Measurements from ENCODE around the gene LST1.
"Not testable (repeated sequence)": the region's sequence is repeated elsewhere in the genome, so short reads cannot be mapped to it uniquely, and the experiment has no call there.

LST1 gene

DNA sequence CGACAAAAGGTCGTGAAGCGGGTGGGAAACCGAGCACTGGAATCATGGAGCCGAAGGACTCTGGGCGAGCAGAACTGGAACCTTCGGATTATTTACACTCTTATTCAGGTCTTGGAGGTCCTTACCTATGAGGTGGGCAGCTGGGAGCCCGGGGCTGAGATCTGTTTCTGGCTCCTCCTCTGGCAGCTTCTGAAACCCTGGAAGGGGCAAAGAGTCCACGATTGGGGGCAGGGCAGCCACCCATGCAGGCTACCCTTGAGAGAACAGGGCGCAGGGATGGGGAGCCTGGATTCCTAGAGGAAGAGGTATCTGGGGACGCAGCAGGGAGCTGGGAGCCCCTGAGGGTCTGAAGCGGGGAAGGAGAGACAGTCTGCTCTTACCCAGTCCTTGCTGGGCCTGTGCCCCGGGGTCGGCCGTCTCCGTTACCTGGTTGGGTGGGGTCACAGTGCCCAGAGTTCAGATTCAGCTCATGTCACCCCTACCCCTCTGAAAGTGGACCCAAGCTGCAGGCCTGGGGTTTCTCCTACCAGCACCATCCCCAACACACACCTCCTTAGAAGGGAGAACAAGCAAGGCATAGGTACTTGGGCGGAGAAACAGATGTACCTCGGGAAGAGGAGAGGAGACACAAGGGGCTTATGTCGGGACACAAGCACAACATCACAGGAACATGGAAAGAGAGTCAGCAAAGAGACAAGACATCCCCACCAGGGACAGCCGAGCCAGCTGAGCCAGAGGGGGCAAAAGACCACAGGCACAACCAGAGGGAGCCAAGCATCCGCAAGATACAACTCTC is 4.4 kb upstream of the LST1 start:
- DNase-seq, result no peak

DNA sequence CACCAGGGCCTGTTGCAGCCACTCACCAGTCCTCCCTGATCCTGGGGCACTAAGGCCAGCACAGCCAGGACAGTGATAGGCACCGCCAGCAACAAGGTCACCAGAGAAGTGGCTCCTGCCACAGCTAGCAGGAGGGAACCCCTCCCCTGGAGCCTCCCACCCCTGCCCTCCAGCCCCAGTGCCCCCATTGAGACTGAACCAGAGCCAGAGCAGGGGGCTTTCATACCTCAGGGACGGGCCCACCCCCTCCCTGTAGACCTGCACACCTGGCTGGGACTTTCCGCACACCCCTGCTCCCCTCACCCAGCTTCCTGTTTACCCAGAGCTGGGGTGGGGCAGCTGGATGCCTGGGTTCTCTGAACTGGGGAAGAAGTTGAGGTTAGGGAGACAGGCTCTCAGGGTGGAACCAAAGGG is 3.8 kb upstream of the LST1 start, which contains the start of gene LTB:
Gene LTB, minus strand, starts transcription at position 195 of the 414 bp plus-strand sequence. Its CDS starts 7 bp downstream, at position 188.
- DNase-seq, result peak; percentile 82 to 83

DNA sequence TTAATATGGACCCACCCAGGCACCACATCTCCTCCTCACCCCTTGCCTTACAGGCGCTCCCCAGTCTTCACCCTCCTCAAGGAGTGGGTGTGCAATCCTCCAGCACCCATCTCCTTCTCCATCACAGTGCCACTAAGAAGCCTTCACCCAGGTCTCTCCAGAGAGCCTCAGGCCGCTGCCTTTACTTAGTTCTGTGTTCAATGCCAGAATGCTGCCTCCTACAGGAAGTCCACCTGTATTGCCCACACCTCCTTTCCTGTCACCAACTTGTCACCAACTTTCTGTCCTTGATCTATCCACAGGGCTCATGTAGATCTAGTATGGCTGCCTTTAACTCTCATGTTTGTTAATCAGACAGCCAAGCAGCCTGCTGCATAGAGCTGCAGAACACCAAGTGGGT is 586 bp upstream of the LST1 start:
- peak; percentile 63 to 70 for DNase-seq

DNA sequence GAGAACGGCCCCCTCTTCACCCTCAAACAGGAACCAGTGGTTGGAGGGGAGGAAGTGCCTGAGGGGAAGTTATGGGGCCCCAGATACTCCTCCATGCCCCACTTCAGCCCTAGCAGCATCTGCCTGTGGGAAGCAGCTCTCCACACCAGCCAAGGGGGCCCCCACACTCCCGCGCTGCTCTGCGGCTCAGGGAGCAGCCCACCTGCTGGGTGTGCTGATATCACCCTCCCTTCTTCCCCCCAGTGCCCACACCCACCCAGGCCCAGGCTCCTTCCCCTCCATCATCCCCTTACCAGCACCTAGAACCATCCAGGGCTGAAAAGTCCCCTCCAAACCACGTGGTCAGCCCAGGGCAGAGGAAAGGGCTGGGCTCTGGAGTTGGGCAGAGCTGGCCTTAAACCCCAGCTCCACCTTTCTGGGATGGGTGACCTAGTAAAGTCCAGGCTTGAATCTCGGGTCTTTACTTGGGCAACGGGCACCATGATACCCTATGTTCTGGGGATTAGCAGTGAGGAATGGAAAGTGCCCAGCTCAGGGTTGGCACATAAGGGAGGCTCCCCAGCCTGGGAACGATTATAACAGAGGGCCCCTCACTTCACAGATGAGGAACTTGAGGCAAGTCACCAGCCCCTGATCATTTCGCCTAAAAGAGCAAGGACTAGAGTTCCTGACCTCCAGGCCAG is 663 bp downstream of the LST1 start:
- DNase-seq, result peak; percentile 54 to 57

DNA sequence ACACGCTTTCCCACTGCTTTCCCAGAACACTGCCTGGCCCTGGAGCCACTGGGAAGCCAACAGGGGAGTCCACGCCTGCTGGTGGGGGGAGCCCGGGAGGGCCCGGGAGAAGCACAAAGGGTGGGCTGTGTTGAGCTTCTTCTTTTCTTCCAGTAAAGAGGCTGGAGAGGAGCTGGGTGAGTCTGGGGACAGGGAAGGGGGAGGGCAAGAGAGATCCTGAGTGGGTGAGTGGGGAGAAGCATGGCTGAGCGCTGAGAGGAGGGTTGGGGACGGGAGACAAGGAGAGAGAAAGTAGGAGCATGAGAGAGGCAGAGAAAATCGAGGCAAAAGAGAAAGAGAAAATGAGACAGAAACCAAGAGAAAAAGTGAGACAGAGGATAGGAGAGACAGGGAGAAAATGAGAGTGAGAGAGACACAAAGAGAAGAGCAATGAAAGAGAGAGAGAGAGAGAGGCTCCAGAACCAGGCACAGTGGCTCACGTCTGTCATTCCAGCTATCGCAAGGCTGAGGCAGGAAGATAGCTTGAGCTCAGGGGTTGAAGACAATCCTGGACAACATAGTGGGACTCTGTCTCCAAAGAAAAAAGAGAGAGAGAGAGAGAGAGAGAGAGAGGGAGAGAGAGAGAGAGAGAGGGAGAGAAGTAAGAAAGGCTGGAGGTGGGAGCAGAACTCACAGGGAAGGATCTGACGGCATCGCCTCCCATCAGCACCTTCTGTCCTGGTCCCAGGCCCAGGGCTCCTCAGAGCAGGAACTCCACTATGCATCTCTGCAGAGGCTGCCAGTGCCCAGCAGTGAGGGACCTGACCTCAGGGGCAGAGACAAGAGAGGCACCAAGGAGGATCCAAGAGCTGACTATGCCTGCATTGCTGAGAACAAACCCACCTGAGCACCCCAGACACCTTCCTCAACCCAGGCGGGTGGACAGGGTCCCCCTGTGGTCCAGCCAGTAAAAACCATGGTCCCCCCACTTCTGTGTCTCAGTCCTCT is 2.0 kb downstream of the LST1 start:
- no peak for DNase-seq

DNA sequence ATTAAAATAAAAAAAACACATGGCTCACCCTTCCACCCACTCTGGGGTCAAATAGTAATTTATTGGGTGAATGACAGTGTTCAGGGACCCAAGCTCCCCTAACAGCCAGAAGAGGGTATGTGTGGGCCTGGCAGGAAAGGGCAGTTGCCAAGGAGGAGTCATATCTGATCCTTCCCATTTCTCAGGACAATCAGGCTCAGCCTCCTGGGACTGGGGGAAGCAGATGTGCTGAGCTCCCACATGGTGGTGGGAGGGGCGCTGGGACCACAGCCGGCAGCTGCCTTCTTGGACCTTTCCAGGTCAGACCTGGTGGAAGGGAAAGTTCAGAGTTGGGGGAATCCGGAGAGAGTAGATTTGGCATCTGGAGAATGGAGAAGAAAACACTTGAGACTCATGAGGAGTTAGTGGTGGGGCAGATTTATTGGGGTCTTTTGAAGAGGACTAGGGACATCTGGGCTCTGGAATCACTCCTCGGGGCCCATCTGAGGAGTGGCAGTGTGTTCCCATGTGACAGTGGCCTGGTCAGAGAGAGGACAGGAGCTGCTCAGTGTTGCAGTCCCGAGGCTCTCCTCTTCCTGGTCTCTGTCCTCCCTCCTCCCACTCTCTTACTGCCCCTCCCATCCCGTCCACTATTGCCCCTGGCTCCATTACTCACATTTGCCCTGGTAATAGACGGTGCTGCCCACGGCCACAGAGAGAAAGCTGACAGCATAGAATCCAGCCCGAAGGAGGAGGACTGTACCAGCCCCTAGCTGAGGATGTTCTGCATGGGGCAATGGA is 3.0 kb downstream of the LST1 start:
- no peak for DNase-seq

DNA sequence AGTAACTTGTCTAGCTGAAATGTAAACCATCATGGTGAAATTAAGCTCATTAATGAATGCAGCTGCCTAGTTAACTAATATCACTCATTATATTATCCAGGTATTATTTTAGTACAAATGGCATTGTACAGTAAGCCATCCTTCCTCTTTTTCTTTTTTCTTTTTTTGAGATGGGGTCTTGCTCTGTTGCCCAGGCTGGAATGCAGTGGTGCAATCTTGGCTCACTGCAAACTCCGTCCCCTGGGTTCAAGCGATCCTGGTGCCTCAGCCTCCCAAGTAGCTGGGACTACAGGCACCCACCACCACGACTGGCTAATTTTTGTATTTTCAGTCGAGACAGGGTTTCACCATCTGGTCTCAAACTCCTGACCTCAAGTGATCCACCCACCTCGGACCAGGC is 4.6 kb downstream of the LST1 start:
- DNase-seq, result not testable (repeated sequence)

DNA sequence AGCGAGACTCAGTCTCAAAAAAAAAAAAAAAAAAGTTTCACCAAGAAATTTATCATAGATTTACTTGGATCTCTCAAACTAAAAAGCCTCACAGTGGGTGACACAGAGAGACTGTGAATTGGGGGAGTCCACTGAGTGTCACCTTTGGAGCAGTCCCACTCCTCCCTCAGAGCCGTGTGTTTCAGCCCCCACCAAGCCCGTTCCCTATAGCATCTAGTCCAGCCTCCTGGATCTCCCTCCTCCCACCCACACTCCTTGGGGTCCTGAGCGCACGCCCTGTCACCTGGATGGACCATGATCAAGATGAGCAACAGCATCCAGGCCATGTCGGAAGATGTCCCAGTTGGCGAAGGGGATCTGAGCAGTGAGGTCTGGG is 6.3 kb downstream of the LST1 start:
- no peak for DNase-seq

DNA sequence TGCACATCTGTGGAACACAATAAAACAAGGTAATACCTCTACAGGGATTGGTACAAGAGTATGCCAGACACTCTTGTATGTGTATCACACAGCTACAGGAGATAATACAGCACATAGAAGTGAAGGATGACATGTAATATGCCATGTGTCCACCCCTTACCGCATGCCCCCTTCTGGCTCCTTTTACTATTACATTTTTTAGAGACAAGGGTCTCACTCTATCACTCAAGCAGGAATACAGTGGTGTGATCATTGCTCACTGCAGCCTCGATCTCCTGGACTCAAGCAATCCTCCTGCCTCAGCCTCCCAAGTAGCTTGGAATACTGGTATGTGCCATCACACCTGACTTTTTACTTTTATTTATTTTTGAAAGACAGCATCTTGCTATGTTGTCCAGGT is 10.9 kb downstream of the LST1 start:
- peak; percentile 59 to 83 for DNase-seq

DNA sequence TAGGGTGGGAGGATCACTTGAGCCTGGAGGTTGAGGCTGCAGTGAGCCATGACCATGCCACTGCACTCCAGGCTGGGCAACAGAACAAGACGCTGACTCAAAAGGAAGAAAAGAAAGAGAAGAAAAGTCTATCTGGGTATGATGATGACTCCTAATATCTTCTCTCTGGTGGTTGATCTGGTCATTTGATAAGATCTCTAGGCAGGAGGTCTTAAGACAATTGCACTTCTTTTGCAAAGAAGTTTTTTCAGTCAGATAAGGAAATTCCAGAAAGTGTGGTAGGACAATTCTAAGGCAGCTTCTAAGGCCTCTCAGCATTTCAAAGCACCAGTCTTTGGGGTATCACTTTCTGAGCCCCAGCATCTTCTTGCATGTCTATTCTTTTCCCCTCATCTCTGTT is 21.2 kb downstream of the LST1 start:
- no peak for DNase-seq

DNA sequence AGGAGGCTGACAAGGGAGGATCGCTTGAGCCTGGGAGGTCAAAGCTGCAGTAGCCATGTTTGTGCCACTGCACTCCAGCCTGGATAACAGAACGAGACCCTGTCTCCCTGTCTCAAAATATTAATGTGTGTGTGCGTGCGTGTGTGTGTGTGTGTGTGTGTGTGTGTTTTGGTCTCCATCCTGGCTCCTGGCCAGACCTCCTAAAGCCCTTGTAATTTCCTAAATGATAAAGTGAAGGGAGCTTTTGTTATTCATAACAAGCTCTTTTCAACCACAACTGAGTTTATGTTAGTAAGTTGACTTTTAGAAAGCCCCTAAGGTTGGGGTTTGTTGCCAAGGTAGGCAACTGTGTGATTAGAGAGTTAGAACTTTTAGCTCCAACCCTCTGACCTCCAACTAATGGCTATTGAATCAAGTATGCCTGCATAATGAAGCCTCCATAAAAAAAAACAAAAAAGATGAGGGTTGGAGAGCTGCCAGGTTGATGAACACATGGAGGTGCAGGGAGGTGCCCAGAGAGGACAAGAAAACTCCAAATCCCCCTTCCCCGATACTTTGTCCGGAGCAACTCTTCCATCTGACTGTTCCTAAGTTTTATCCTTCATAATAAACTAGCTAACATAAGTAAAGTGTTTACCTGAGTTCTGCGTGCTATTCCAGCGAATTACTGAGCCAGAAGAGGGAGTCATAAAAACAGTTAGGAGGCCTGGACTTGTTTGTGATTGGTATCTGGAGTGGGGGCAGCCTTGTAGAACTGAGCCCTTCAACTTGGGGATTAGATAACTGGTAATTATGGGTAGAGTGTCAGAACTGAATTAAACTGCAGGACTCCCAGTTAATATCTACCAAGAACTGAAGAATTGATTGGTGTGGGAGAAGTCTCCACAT is 23.7 kb downstream of the LST1 start:
- DNase-seq, result no peak

DNA sequence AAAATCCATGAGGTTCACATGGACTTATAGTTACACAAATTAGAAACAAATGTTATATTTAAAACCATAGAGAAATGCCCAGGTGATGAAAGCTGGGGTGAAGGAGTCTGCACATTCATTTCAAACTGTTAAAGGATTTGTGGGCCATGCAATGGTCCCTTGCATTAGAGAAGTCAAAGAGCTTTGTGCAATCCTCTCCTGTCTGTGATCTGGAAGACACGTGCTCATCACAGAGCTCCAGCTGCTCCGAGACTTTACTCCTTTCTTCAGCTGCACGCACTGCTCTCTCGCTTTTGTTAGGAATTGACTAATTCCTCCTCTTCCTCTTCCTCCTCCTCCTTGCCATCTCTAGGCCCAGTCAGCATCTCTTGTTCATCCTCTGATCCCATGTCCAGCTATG is 24.9 kb downstream of the LST1 start:
- DNase-seq, result no peak

DNA sequence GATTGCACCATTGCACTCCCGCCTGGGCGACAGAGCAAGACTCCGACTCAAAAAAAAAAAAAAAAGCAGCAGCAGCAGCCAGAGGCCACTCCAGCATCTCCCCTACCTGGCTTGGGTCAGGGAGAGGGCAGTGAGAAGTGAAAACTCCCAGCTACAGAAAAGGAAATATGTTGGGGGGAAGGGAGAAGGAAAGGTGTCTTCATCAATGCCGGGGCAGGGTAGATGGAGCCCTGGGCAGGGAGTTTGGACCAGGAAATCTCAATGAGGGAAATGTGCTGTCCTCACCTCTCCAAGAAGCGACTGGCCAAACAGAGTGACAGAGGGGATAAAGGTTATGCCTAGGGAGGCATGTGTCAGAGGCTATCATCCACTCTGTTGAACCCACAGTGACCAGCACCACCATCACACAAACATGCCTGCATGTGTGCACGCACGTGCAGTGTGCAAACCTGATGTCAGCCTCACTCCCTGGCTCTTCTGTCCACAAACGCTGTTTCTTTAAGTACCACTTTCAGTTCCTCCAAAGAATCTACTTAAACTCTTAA is 28.1 kb downstream of the LST1 start:
- peak in 1 of 2 donors; percentile 37 for DNase-seq

DNA sequence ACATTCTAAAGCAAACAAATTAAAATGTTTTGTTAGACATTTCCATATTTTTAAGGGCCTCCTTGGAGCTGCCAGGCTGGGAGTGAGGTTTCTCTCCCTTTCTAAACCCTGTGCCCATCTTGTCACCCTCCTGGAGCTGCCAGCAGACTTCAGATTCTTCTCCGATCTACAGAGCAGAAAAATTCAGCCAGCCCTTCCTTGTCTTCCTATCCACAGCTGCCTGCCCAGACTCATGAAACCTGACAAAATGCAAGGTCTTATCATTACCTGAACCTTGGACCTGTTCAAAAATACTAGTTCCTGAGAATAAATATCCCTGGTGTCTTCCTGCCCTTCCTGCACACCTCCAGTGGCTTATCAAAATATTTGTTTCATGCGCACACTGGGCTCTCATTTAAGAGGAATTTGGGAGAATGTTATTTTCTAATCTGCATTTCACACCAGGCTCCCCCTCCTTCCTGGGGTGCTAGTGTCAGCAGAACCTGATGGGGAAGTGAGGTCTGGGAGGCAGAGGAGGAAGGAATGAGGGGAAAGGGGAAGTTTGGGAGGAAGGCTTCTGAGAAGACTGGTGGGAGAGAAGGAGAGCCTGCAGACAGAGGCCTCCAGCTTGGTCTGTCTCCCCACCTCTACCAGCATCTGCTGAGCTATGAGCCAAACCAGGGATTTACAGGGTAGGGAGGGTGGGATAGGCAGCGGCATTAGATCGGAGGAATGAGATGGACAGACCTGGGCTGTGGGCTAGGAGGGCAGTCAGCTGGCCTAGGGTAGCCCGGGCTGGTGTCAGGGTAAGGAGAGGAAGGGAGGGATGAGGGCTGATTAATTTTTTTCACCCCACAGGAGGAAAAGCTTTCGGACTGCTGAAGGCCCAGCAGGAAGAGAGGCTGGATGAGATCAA is 28.9 kb downstream of the LST1 start, which contains the start of gene AIF1:
Gene AIF1, plus strand, starts transcription at position 551 of the 895 bp plus-strand sequence. Its CDS starts 96 bp downstream, at position 647.
- no peak for DNase-seq

DNA sequence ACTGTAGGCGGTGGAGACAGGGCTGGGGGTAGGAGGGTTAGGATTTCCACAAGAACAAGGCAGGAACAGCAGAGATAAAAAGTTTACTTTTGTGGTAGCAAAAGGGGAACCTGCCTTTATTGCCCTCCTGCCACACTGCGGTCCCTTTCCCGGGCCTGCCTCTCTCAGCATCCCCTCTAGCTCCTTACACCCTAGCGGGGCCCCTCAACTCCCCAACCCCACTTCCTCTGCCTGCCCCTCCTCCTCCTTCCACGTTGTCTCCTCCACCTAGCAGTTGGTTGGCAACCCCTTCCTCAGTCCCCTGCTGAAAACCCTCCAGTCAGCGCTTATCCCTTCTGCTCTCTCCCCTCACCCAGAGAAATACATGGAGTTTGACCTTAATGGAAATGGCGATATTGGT is 29.7 kb downstream of the LST1 start:
- DNase-seq, result peak in 1 of 2 donors; percentile 20

DNA sequence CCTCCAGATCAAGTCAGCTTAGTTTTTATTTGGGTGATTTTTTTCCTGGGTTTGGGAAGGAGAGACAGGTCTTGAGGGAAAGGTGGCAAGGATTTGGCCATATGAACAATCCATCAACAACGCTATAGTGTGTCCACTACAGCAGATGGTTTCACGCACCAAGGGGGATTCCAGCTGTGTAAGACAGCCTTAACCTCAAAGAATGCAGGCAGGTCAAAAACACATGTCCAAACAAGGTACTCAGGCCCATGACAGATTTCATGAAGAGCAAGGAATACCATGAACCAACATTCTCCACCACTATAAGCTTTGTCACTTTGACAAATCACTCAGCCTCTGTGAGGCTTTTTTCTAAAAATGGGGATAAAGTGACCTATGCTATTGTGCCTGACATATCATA is 30.9 kb downstream of the LST1 start:
- DNase-seq, result no peak

DNA sequence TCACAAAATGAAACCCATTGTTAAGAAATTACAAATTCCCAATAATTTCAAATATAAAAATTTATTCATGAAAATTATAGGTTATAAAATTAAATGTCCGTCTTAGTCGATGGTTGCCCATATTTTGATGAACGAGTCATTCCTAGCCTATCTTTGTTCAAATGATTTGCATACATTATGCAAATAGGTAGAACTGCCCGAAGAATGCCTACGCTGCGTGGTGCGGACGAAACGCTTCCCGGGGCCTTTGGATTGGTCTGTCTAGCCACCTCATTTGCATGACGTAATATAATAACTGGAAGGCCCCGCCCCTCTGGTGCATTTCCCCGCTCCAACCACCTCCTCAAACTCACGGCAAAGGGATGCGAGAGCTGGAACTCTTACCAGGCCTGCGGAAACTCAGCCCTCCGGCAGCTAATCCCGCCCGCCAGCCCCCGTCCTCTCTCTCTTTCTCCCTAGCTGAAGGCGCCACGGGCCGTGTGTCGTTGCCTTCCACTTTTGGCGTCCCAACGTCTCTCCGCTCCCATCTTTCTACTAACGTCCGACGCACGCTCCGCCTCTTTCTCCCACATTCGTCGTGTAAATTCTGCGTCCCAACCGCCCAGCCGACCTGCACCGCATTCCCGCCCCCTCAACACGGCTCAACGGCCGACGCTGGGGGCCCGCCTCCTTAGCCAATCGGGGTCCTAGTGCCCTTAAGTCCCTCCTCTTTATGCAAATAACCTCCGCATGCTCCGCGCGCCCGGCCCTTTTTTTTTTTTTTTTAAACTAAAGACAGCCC is 33.9 kb downstream of the LST1 start:
- peak; percentile 97 to 99 for DNase-seq

DNA sequence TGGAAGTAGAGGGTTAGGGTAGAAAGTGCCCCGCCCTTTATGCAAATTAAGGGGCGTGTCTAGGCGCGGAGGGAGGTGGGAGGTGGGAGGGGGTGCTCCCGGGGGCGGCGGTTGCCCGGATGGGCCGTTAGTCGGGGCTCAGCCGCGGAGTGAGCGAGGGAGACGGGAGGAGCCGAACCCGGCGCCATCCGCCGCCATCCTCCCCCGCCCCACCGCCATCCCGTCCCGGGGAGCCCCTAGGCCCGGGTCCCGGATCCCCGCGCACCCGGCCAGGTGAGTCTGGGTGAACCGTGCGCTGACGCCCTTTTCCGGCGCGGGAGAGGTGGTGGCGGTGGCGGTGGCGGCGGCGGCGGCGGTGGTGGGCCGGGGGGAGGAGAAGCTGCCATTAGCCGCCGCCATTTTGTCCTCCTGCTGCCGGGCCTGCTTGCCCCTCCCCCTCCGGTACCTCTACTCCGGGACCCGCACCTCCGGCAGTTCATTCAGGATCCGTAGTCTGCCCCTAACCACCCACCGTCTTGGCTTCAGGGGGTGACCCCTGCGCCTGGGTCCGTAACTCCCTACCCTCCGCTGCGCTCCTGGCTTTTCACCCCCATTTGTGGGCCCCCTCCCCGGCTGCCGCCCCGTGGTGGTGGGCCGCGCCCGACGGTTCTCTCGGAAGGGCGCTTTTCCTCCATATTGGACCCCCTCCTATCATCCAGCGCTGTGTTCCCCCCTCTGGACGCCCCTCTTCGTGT is 34.7 kb downstream of the LST1 start, which contains the start of gene PRRC2A:
Gene PRRC2A, plus strand, starts transcription at position 130 of the 734 bp plus-strand sequence. CDS start 2,075 bp downstream, outside the sequence.
- DNase-seq, result no peak

Data from CD4-positive, alpha-beta T cell treated with Interleukin-1 beta for 1 hour (primary cell).